Measurements from ENCODE around the gene RASSF5. TPM values are rescaled to one million over a fixed set of nuclear protein-coding genes. Genes with fewer than 3 reads are reported as not detected.

The RASSF5 gene
- total and polyA plus RNA-seq, 2 of the 13 experiments (the other 11 are each of a cell fraction or from before 2014, with no cell fraction given) = 0.18 to 0.40 TPM

GRCh38 chr1:206635080-206635977, 128.0 kb downstream of the RASSF5 start, which contains the start of gene DYRK3 (continued):
- TF ChIP-seq BORCS8-MEF2B (CRISPR knock-in tag; IDR thresholded peaks at IDR 0.05) (peak; percentile 60; the same call in 1 of the 2 replicates), ZNF451 (CRISPR knock-in tag; IDR thresholded peaks at IDR 0.05) (no peak), ZNF800 (CRISPR knock-in tag; IDR thresholded peaks at IDR 0.05) (no peak), ZNF276 (CRISPR knock-in tag; IDR thresholded peaks at IDR 0.05; ENCODE audit: low read depth) (peak; percentile 61; the same call in 1 of the 2 replicates), ZNF850 (CRISPR knock-in tag; conservative IDR thresholded peaks at IDR 0.05) (no peak), ZNF572 (CRISPR knock-in tag; IDR thresholded peaks at IDR 0.05) (no peak), NR2C2 (CRISPR knock-in tag; IDR thresholded peaks at IDR 0.05; ENCODE audit: borderline replicate concordance) (peak; percentile 29; the same call in 1 of the 2 replicates), NBN (conservative IDR thresholded peaks at IDR 0.05) (no peak), SATB2 (CRISPR knock-in tag; IDR thresholded peaks at IDR 0.05) (no peak), PAWR (CRISPR knock-in tag; IDR thresholded peaks at IDR 0.05; ENCODE audit: borderline replicate concordance) (0 out of 2 replicates have a peak, but pooled peaks have one; percentile 33), MNT (IDR thresholded peaks at IDR 0.05) (peak; percentile 63), TRAFD1 (CRISPR knock-in tag; IDR thresholded peaks at IDR 0.05; ENCODE audit: borderline replicate concordance) (no peak), CREM (IDR thresholded peaks at IDR 0.05) (no peak), CREM (CRISPR knock-in tag; IDR thresholded peaks at IDR 0.05) (no peak), ZNF713 (CRISPR knock-in tag; IDR thresholded peaks at IDR 0.05) (no peak), ZBTB37 (CRISPR knock-in tag; IDR thresholded peaks at IDR 0.05) (no peak), KLF11 (CRISPR knock-in tag; IDR thresholded peaks at IDR 0.05) (peak; percentile 81), NRL (CRISPR knock-in tag; IDR thresholded peaks at IDR 0.05; ENCODE audit: borderline replicate concordance) (peak; percentile 40; the same call in 1 of the 2 replicates)
- TF ChIP-seq, protein P1, sequence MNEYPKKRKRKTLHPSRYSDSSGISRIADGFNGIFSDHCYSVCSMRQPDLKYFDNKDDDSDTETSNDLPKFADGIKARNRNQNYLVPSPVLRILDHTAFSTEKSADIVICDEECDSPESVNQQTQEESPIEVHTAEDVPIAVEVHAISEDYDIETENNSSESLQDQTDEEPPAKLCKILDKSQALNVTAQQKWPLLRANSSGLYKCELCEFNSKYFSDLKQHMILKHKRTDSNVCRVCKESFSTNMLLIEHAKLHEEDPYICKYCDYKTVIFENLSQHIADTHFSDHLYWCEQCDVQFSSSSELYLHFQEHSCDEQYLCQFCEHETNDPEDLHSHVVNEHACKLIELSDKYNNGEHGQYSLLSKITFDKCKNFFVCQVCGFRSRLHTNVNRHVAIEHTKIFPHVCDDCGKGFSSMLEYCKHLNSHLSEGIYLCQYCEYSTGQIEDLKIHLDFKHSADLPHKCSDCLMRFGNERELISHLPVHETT (CRISPR knock-in tag; conservative IDR thresholded peaks at IDR 0.05) = no peak
